Skeletal muscle satellite cell (primary cell): ENCODE data around the gene FRS3. TPM values are rescaled to one million over a fixed set of nuclear protein-coding genes. Genes with fewer than 3 reads are reported as not detected.

Experiments
- H3K27me3 ChIP-seq: 2 replicates; pipeline ENCODE4 v1.7.0; 2013; ENCODE audit warnings: low read length; ENCODE audit not compliant: control insufficient read depth, insufficient read depth
- H3K36me3 ChIP-seq: 2 replicates; pipeline ENCODE4 v1.7.0; 2013; ENCODE audit warnings: mild to moderate bottlenecking, control low read depth, low read length; ENCODE audit not compliant: insufficient read depth
- H3K4me1 ChIP-seq: 2 replicates; pipeline ENCODE4 v1.7.0; 2013; ENCODE audit warnings: low read length; ENCODE audit not compliant: control insufficient read depth, insufficient read depth
- H3K4me2 ChIP-seq: 2 replicates; pipeline ENCODE4 v1.7.0; 2013; ENCODE audit warnings: mild to moderate bottlenecking, low read length
- H3K4me3 ChIP-seq: 2 replicates; pipeline ENCODE4 v1.7.0; 2013; ENCODE audit warnings: low read length
- H3K9ac ChIP-seq: 2 replicates; pipeline ENCODE4 v1.7.0; 2013; ENCODE audit warnings: mild to moderate bottlenecking, low read depth, low read length, moderate library complexity
- H3K9me3 ChIP-seq: replicated peaks from 2 replicates; pipeline ENCODE4 v1.7.0; 2013; ENCODE audit warnings: mild to moderate bottlenecking, control low read depth, low read length
- total RNA-seq: library from RNA; depleted of rRNA; stranded (reverse); fragments of >200 nt; gene quantifications from 2 replicates; pipeline ENCODE4 v1.2.3, GENCODE V29; 2012; rRNA removed

The FRS3 gene
- total RNA-seq = 0.51 and 1.5 TPM in 2 replicates

- Histone ChIP-seq H3K36me3 (peaks cover 6% of the 10 kb centered on the region), H3K27me3 (no peaks in the 10 kb centered on the region), H3K9ac (peak within 1 kb of the TSS; percentile 81), H3K4me3 (peak within 1 kb of the TSS; percentile 80), H3K9me3 (no peaks in the 10 kb centered on the region), H3K4me2 (peak within 1 kb of the TSS; percentile 98), H3K4me1 (peaks cover 15% of the 10 kb centered on the region)
Observed at GRCh38 chr6:41779788-41780550, at the start of gene FRS3. FRS3 (minus strand) TSS chr6:41779900; CDS start chr6:41776987, 2,913 bp downstream.

GRCh38 chr6:41826343-41827022 lies 46.8 kb upstream of the FRS3 start:
- Histone ChIP-seq H3K9ac (no peak overlapping the region), H3K36me3 (no peaks in the 10 kb centered on the region), H3K4me3 (no peak overlapping the region), H3K4me1 (peaks cover 11% of the 10 kb centered on the region), H3K4me2 (no peak overlapping the region), H3K27me3 (no peaks in the 10 kb centered on the region), H3K9me3 (no peaks in the 10 kb centered on the region)

GRCh38 chr6:41824571-41825569 lies 45.2 kb upstream of the FRS3 start:
- Histone ChIP-seq H3K4me2 (no peak overlapping the region), H3K4me3 (no peak overlapping the region), H3K36me3 (no peaks in the 10 kb centered on the region), H3K9me3 (no peaks in the 10 kb centered on the region), H3K9ac (no peak overlapping the region), H3K4me1 (peaks cover 11% of the 10 kb centered on the region), H3K27me3 (no peaks in the 10 kb centered on the region)

- H3K4me3 ChIP-seq = no peak overlapping the region
- H3K9me3 ChIP-seq = no peaks in the 10 kb centered on the region
- H3K36me3 ChIP-seq = no peaks in the 10 kb centered on the region
- H3K4me1 ChIP-seq = peaks cover 11% of the 10 kb centered on the region
- no peak overlapping the region for H3K4me2 ChIP-seq
- H3K9ac ChIP-seq = no peak overlapping the region
- no peaks in the 10 kb centered on the region for H3K27me3 ChIP-seq
Observed at GRCh38 chr6:41823178-41823577, 43.5 kb upstream of the FRS3 start.

GRCh38 chr6:41822021-41822420 lies 42.3 kb upstream of the FRS3 start:
- Histone ChIP-seq H3K4me1 (peaks cover 11% of the 10 kb centered on the region), H3K4me3 (no peak overlapping the region), H3K9ac (no peak overlapping the region), H3K27me3 (no peaks in the 10 kb centered on the region), H3K36me3 (no peaks in the 10 kb centered on the region), H3K4me2 (no peak overlapping the region), H3K9me3 (no peaks in the 10 kb centered on the region)

- no peaks in the 10 kb centered on the region for H3K36me3 ChIP-seq
- no peak overlapping the region for H3K9ac ChIP-seq
- H3K9me3 ChIP-seq = no peaks in the 10 kb centered on the region
- no peak overlapping the region for H3K4me2 ChIP-seq
- H3K4me3 ChIP-seq = no peak overlapping the region
- no peaks in the 10 kb centered on the region for H3K27me3 ChIP-seq
- peaks cover 11% of the 10 kb centered on the region for H3K4me1 ChIP-seq
Observed at GRCh38 chr6:41821266-41821665, 41.6 kb upstream of the FRS3 start.

GRCh38 chr6:41818271-41819054 lies 38.8 kb upstream of the FRS3 start:
- Histone ChIP-seq H3K9ac (no peak overlapping the region), H3K27me3 (no peaks in the 10 kb centered on the region), H3K4me2 (no peak overlapping the region), H3K9me3 (no peaks in the 10 kb centered on the region), H3K4me1 (no peaks in the 10 kb centered on the region), H3K36me3 (no peaks in the 10 kb centered on the region), H3K4me3 (no peak overlapping the region)

- Histone ChIP-seq H3K36me3 (no peaks in the 10 kb centered on the region), H3K4me3 (no peak overlapping the region), H3K4me1 (no peaks in the 10 kb centered on the region), H3K27me3 (no peaks in the 10 kb centered on the region), H3K9ac (no peak overlapping the region), H3K9me3 (no peaks in the 10 kb centered on the region), H3K4me2 (no peak overlapping the region)
Observed at GRCh38 chr6:41815587-41815986, 35.9 kb upstream of the FRS3 start.

- Histone ChIP-seq H3K9ac (no peak overlapping the region), H3K27me3 (no peaks in the 10 kb centered on the region), H3K36me3 (no peaks in the 10 kb centered on the region), H3K9me3 (no peaks in the 10 kb centered on the region), H3K4me2 (no peak overlapping the region), H3K4me3 (no peak overlapping the region), H3K4me1 (no peaks in the 10 kb centered on the region)
Observed at GRCh38 chr6:41814629-41815028, 34.9 kb upstream of the FRS3 start.

- Histone ChIP-seq H3K4me3 (no peak overlapping the region), H3K9ac (no peak overlapping the region), H3K36me3 (no peaks in the 10 kb centered on the region), H3K4me1 (no peaks in the 10 kb centered on the region), H3K9me3 (no peaks in the 10 kb centered on the region), H3K27me3 (no peaks in the 10 kb centered on the region), H3K4me2 (no peak overlapping the region)
Observed at GRCh38 chr6:41813956-41814355, 34.3 kb upstream of the FRS3 start.
